GM23338 (cell line): ENCODE results near the gene TRMT11. TPM values are rescaled to one million over a fixed set of nuclear protein-coding genes. Genes with fewer than 3 reads are reported as not detected.

ENCODE experiments used
- ATAC-seq: fragments of 200-7000 bp; cut with Tn5 transposase; 3 replicates; pipeline ENCODE4 v1.9.1; 2020
- DNase-seq: peaks from one replicate; pipeline ENCODE4 v3.0.0-alpha.2; 2015; ENCODE audit warnings: low spot score
- H2AFZ ChIP-seq: fragments of 200-600 bp; sonication (generic); 2 replicates; pipeline ENCODE4 v1.8.0; 2016; ENCODE audit warnings: antibody characterized with exemption, mild to moderate bottlenecking, moderate library complexity
- H3F3A ChIP-seq: fragments of 200-600 bp; sonication (generic); replicated peaks from 2 replicates; pipeline ENCODE4 v1.8.0; 2017; ENCODE audit warnings: antibody characterized with exemption, mixed run types, low read depth
- H3K27ac ChIP-seq: fragments of 200-600 bp; sonication (generic); 2 replicates; pipeline ENCODE4 v1.6.1; 2016; ENCODE audit warnings: low read depth
- H3K27me3 ChIP-seq: fragments of 200-600 bp; sonication (generic); 2 replicates; pipeline ENCODE4 v1.8.0; 2016; ENCODE audit warnings: mild to moderate bottlenecking, mixed run types, moderate library complexity; ENCODE audit not compliant: insufficient read depth
- H3K36me3 ChIP-seq: fragments of 200-600 bp; sonication (generic); 2 replicates; pipeline ENCODE4 v1.8.0; 2016; ENCODE audit warnings: mild to moderate bottlenecking; ENCODE audit not compliant: insufficient read depth
- H3K4me1 ChIP-seq: fragments of 200-600 bp; sonication (generic); 2 replicates; pipeline ENCODE4 v1.8.0; 2016; ENCODE audit warnings: mild to moderate bottlenecking, moderate library complexity; ENCODE audit not compliant: insufficient read depth
- H3K4me2 ChIP-seq: fragments of 200-600 bp; sonication (generic); 2 replicates; pipeline ENCODE4 v1.7.1; 2017; ENCODE audit warnings: mixed run types
- H3K4me3 ChIP-seq: fragments of 200-600 bp; sonication (generic); 2 replicates; pipeline ENCODE4 v1.6.1; 2016; ENCODE audit warnings: mixed run types
- H3K79me2 ChIP-seq: fragments of 200-600 bp; sonication (generic); replicated peaks from 2 replicates; pipeline ENCODE4 v1.8.0; 2017; ENCODE audit warnings: mild to moderate bottlenecking; ENCODE audit not compliant: insufficient read depth
- H3K9me2 ChIP-seq: fragments of 200-600 bp; sonication (generic); 2 replicates; pipeline ENCODE4 v1.8.0; 2017; ENCODE audit not compliant: insufficient read depth
- H4K20me1 ChIP-seq: fragments of 200-600 bp; sonication (generic); replicated peaks from 2 replicates; pipeline ENCODE4 v1.8.0; 2017; ENCODE audit warnings: mild to moderate bottlenecking; ENCODE audit not compliant: insufficient read depth
- H3K27ac Mint-ChIP-seq: 2 replicates; pipeline ENCODE4 v1.8.0; 2020; ENCODE audit warnings: inconsistent platforms, mild to moderate bottlenecking, moderate library complexity, mixed read lengths
- H3K27me3 Mint-ChIP-seq: 3 replicates; pipeline ENCODE4 v1.8.0; 2022; ENCODE audit warnings: low read depth, mild to moderate bottlenecking, moderate library complexity, mixed read lengths, inconsistent platforms; ENCODE audit not compliant: insufficient read depth, poor library complexity
- H3K36me3 Mint-ChIP-seq: 3 replicates; pipeline ENCODE4 v1.8.0; 2021; ENCODE audit warnings: low read depth, mild to moderate bottlenecking, inconsistent platforms, moderate library complexity, mixed read lengths
- H3K4me1 Mint-ChIP-seq: 3 replicates; pipeline ENCODE4 v1.8.0; 2020; ENCODE audit warnings: mild to moderate bottlenecking, inconsistent platforms, mixed read lengths
- H3K4me3 Mint-ChIP-seq: 3 replicates; pipeline ENCODE4 v1.8.0; 2021; ENCODE audit warnings: moderate library complexity, mild to moderate bottlenecking, inconsistent platforms, mixed read lengths
- H3K9me3 Mint-ChIP-seq: 3 replicates; pipeline ENCODE4 v1.8.0; 2020; ENCODE audit warnings: moderate library complexity, mild to moderate bottlenecking, inconsistent platforms, mixed read lengths
- CTCF ChIP-seq, 2 experiments: fragments of 200-600 bp in 1 of 2; sonication (generic) in 1 of 2; conservative IDR thresholded peaks; 2 replicates each; pipeline versions ENCODE4 v1.5.1 to v1.6.1; 2016 to 2017; ENCODE audit warnings: antibody characterized with exemption in 2 of 2, low read depth in 2 of 2, mild to moderate bottlenecking in 2 of 2, moderate library complexity in 1 of 2
- EZH2phosphoT487 ChIP-seq: fragments of 200-600 bp; sonication (generic); IDR thresholded peaks from one replicate; pipeline ENCODE4 v1.8.1; 2018; ENCODE audit warnings: antibody characterized with exemption; ENCODE audit not compliant: unreplicated experiment
- ZNF331 ChIP-seq: fragments of 250-450 bp; sonication (Bioruptor Pico); IDR thresholded peaks from 2 replicates; pipeline ENCODE4 v1.5.0; 2020; ENCODE audit warnings: low read depth, mild to moderate bottlenecking, moderate library complexity
- polyA plus RNA-seq: library from polyadenylated mRNA; unstranded; fragments of >200 nt; fragmentation: Nextera tagmentation; extraction: Ambion mirVana; gene quantifications from 2 replicates; pipeline ENCODE4 v1.2.1, GENCODE V29; 2016
- total RNA-seq: library from RNA; depleted of rRNA; stranded (reverse); fragments of >200 nt; shearing (Covaris generic); gene quantifications from 2 replicates; pipeline ENCODE4 v1.2.3, GENCODE V29; 2014

Gene TRMT11
- total and polyA plus RNA-seq, 2 experiments from 2014 or later: 49.5 to 50.9 TPM

- Histone ChIP-seq H3F3A (no peaks in the 10 kb centered on the region), H3K36me3 (peaks cover 12% of the 10 kb centered on the region; the same call in 1 of the 2 replicates), H4K20me1 (peaks cover 9% of the 10 kb centered on the region), H3K27me3 (no peaks in the 10 kb centered on the region), H3K4me1 (no peaks in the 10 kb centered on the region), H3K27ac (no peak overlapping the region), H2AFZ (no peak overlapping the region), H3K4me2 (no peak overlapping the region), H3K4me3 (no peak overlapping the region), H3K79me2 (peaks cover 43% of the 10 kb centered on the region), H3K9me2 (no peaks in the 10 kb centered on the region)
- Mint-ChIP-seq H3K27ac (no peak overlapping the region), H3K4me3 (no peak overlapping the region), H3K36me3 (peaks cover 36% of the 10 kb centered on the region), H3K27me3 (no peaks in the 10 kb centered on the region), H3K4me1 (peaks cover 3% of the 10 kb centered on the region; the same call in 1 of the 3 replicates), H3K9me3 (no peaks in the 10 kb centered on the region)
- DNase-seq (peak; percentile 83), ATAC-seq (peak; percentile 91)
- TF ChIP-seq CTCF (conservative IDR thresholded peaks at IDR 0.05; ENCODE audit: low read depth in 2 of 2) (peak; percentile 87 to 98), EZH2phosphoT487 (no peak)
These were observed 9.7 kb downstream of the TRMT11 start for GRCh38 chr6:125995972-125996580.

GRCh38 chr6:126002755-126003679 is 16.7 kb downstream of the TRMT11 start:
- Histone ChIP-seq H4K20me1 (peaks cover 4% of the 10 kb centered on the region; the same call in 1 of the 2 replicates), H2AFZ (no peak overlapping the region), H3K9me2 (no peaks in the 10 kb centered on the region), H3K4me2 (no peak overlapping the region), H3K27me3 (no peaks in the 10 kb centered on the region), H3K4me1 (no peaks in the 10 kb centered on the region), H3K36me3 (peaks cover 18% of the 10 kb centered on the region; the same call in 1 of the 2 replicates), H3K27ac (no peak overlapping the region), H3K79me2 (peaks cover 18% of the 10 kb centered on the region), H3F3A (no peaks in the 10 kb centered on the region), H3K4me3 (no peak overlapping the region)
- DNase-seq: no peak
- H3K27ac Mint-ChIP-seq: no peak overlapping the region
- no peak overlapping the region for H3K4me3 Mint-ChIP-seq
- ATAC-seq: no peak
- H3K27me3 Mint-ChIP-seq: no peaks in the 10 kb centered on the region
- TF ChIP-seq ZNF331 (CRISPR knock-in tag) (no peak), CTCF (conservative IDR thresholded peaks at IDR 0.05; ENCODE audit: low read depth in 2 of 2) (0 out of 4 replicates have a peak, but pooled peaks of 1 of the 2 experiments have one; percentile 0)
- no peaks in the 10 kb centered on the region for H3K9me3 Mint-ChIP-seq
- H3K36me3 Mint-ChIP-seq: peaks cover 40% of the 10 kb centered on the region
- no peaks in the 10 kb centered on the region; the same call in 2 of the 3 replicates for H3K4me1 Mint-ChIP-seq
